KMS-11 (cell line): ENCODE results near the gene LITAF.

Experiments used
- H2AFZ ChIP-seq: fragments of 200-600 bp; sonication (generic); 2 replicates; pipeline ENCODE4 v1.6.1; 2016; ENCODE audit warnings: antibody characterized with exemption, mixed run types, low read depth
- H3K27ac ChIP-seq: fragments of 200-600 bp; sonication (generic); 2 replicates; pipeline ENCODE4 v1.6.1; 2016; ENCODE audit warnings: mild to moderate bottlenecking, mixed run types
- H3K27me3 ChIP-seq: fragments of 200-600 bp; sonication (generic); 2 replicates; pipeline ENCODE4 v1.6.1; 2017; ENCODE audit warnings: mild to moderate bottlenecking, low read depth, mixed run types, moderate library complexity; ENCODE audit not compliant: insufficient read depth
- H3K36me3 ChIP-seq: fragments of 200-600 bp; sonication (generic); 2 replicates; pipeline ENCODE4 v1.6.1; 2017; ENCODE audit warnings: mild to moderate bottlenecking, mixed run types; ENCODE audit not compliant: insufficient read depth
- H3K4me1 ChIP-seq: fragments of 200-600 bp; sonication (generic); 2 replicates; pipeline ENCODE4 v1.6.1; 2016; ENCODE audit warnings: mild to moderate bottlenecking, low read depth, mixed run types; ENCODE audit not compliant: poor library complexity, severe bottlenecking
- H3K4me2 ChIP-seq: fragments of 200-600 bp; sonication (generic); 2 replicates; pipeline ENCODE4 v1.7.0; 2016; ENCODE audit warnings: mild to moderate bottlenecking, mixed run types
- H3K4me3 ChIP-seq: fragments of 200-600 bp; sonication (generic); IDR thresholded peaks from 2 replicates; pipeline ENCODE4 v1.6.1; 2017; ENCODE audit warnings: low read depth, low read length, mixed read lengths; ENCODE audit not compliant: insufficient read depth
- H3K79me2 ChIP-seq: fragments of 200-600 bp; sonication (generic); 2 replicates; pipeline ENCODE4 v1.6.1; 2016; ENCODE audit warnings: low read depth, mixed run types; ENCODE audit not compliant: insufficient read depth
- H3K9ac ChIP-seq: fragments of 200-600 bp; sonication (generic); 2 replicates; pipeline ENCODE4 v1.6.1; 2016; ENCODE audit warnings: mild to moderate bottlenecking, mixed run types
- H4K20me1 ChIP-seq: fragments of 200-600 bp; sonication (generic); 2 replicates; pipeline ENCODE4 v1.6.1; 2016; ENCODE audit warnings: mild to moderate bottlenecking, mixed run types; ENCODE audit not compliant: insufficient read depth
- CTCF ChIP-seq: fragments of 200-600 bp; sonication (generic); conservative IDR thresholded peaks from 2 replicates; pipeline ENCODE4 v1.6.1; 2017; ENCODE audit warnings: low read depth, mild to moderate bottlenecking, antibody characterized with exemption, low read length, moderate library complexity, mixed read lengths

The LITAF gene

GRCh38 chr16:11587643-11588247 is 1.0 kb upstream of the LITAF start:
- Histone ChIP-seq H3K27ac (no peak overlapping the region), H3K36me3 (no peaks in the 10 kb centered on the region), H3K4me1 (peaks cover 42% of the 10 kb centered on the region), H3K4me3 (no peak overlapping the region), H3K4me2 (peak overlapping the region; percentile 86), H4K20me1 (no peaks in the 10 kb centered on the region), H3K79me2 (peaks cover 18% of the 10 kb centered on the region; the same call in 1 of the 2 replicates), H3K9ac (peak overlapping the region; percentile 72; the same call in 1 of the 2 replicates), H3K27me3 (0 out of 2 replicates have a peak, but pooled peaks cover 3% of the 10 kb centered on the region), H2AFZ (peak overlapping the region; percentile 99)
- no peak for TF ChIP-seq CTCF

GRCh38 chr16:11586378-11586855 is 302 bp downstream of the LITAF start:
- peaks cover 56% of the 10 kb centered on the region for H3K4me1 ChIP-seq
- peak overlapping the region; percentile 72 for H3K9ac ChIP-seq
- H3K27me3 ChIP-seq: 0 out of 2 replicates have a peak, but pooled peaks cover 3% of the 10 kb centered on the region
- no peak overlapping the region for H3K4me3 ChIP-seq
- no peak overlapping the region for H3K27ac ChIP-seq
- H3K4me2 ChIP-seq: peak overlapping the region; percentile 81
- H4K20me1 ChIP-seq: no peaks in the 10 kb centered on the region
- H3K36me3 ChIP-seq: no peaks in the 10 kb centered on the region
- H3K79me2 ChIP-seq: peaks cover 30% of the 10 kb centered on the region; the same call in 1 of the 2 replicates
- TF ChIP-seq CTCF: no peak
- H2AFZ ChIP-seq: peak overlapping the region; percentile 99

GRCh38 chr16:11585460-11586377 is 1.0 kb downstream of the LITAF start:
- Histone ChIP-seq H3K27me3 (0 out of 2 replicates have a peak, but pooled peaks cover 3% of the 10 kb centered on the region), H3K27ac (no peak overlapping the region), H3K4me1 (peaks cover 63% of the 10 kb centered on the region), H3K36me3 (no peaks in the 10 kb centered on the region), H2AFZ (peak overlapping the region; percentile 99), H3K79me2 (peaks cover 37% of the 10 kb centered on the region; the same call in 1 of the 2 replicates), H4K20me1 (no peaks in the 10 kb centered on the region), H3K4me2 (peak overlapping the region; percentile 81), H3K4me3 (no peak overlapping the region), H3K9ac (peak overlapping the region; percentile 72)
- TF ChIP-seq CTCF: no peak

- H3K27me3 ChIP-seq: 0 out of 2 replicates have a peak, but pooled peaks cover 3% of the 10 kb centered on the region
- H3K4me2 ChIP-seq: peak overlapping the region; percentile 81; the same call in 1 of the 2 replicates
- no peak overlapping the region for H3K9ac ChIP-seq
- peaks cover 46% of the 10 kb centered on the region; the same call in 1 of the 2 replicates for H3K79me2 ChIP-seq
- peaks cover 70% of the 10 kb centered on the region for H3K4me1 ChIP-seq
- no peaks in the 10 kb centered on the region for H3K36me3 ChIP-seq
- H3K4me3 ChIP-seq: no peak overlapping the region
- H4K20me1 ChIP-seq: no peaks in the 10 kb centered on the region
- H2AFZ ChIP-seq: no peak overlapping the region
- no peak for TF ChIP-seq CTCF
- H3K27ac ChIP-seq: no peak overlapping the region
Measured at GRCh38 chr16:11583889-11584565, 2.7 kb downstream of the LITAF start.
